Common myeloid progenitor, CD34-positive (primary cell): Measurements from ENCODE around the gene NHERF2.

Experiments
- CTCF ChIA-PET: fragments of 350-600 bp; sonication (Branson Sonifier 250); formaldehyde crosslinking; loops from one replicate; lab custom pipeline; 2021; ENCODE audit warnings: antibody characterized with exemption; lab: Charles Lee
- POLR2A ChIA-PET: fragments of 350-600 bp; sonication (Branson Sonifier 250); formaldehyde crosslinking; loops from one replicate; lab custom pipeline; 2021; ENCODE audit warnings: antibody characterized with exemption; lab: Charles Lee
- DNase-seq, 3 donors: peaks; one replicate each; pipeline versions ENCODE4 v3.0.0 to v3.0.0-alpha.2; 2013
- H3K27ac ChIP-seq, 2 experiments: 1 replicate in 1 of 2; 2 replicates in 1 of 2; pipeline ENCODE4 v1.7.0; 2013; ENCODE audit warnings: inconsistent platforms in 2 of 2, low read length in 2 of 2, mild to moderate bottlenecking in 2 of 2, low read depth in 1 of 2, moderate library complexity in 1 of 2; ENCODE audit not compliant: severe bottlenecking in 2 of 2, insufficient read depth in 1 of 2, poor library complexity in 1 of 2
- H3K27me3 ChIP-seq, 5 experiments: replicated peaks in 2 of 5; 1 replicate in 3 of 5; 2 replicates in 2 of 5; pipeline versions ENCODE4 v1.6.1 to v1.7.0; 2013; ENCODE audit warnings: low read length in 4 of 5, mild to moderate bottlenecking in 2 of 5, moderate library complexity in 2 of 5, inconsistent platforms in 1 of 5; ENCODE audit not compliant: insufficient read depth in 5 of 5, control insufficient read depth in 4 of 5
- H3K36me3 ChIP-seq, 4 experiments: 1 replicate in 2 of 4; 2 replicates in 2 of 4; pipeline versions ENCODE4 v1.6.1 to v1.7.0; 2013; ENCODE audit warnings: low read length in 3 of 4, control low read depth in 1 of 4, mild to moderate bottlenecking in 1 of 4; ENCODE audit not compliant: control insufficient read depth in 4 of 4, insufficient read depth in 4 of 4
- H3K4me1 ChIP-seq, 4 experiments: 1 replicate in 3 of 4; 2 replicates in 1 of 4; pipeline versions ENCODE4 v1.6.1 to v1.7.1; 2013; ENCODE audit warnings: low read length in 3 of 4, mild to moderate bottlenecking in 3 of 4, control low read depth in 1 of 4, inconsistent platforms in 1 of 4, moderate library complexity in 1 of 4; ENCODE audit not compliant: control insufficient read depth in 4 of 4, insufficient read depth in 4 of 4; ENCODE audit errors: control extremely low read depth in 1 of 4
- H3K4me3 ChIP-seq, 7 experiments: 1 replicate in 4 of 7; 2 replicates in 3 of 7; pipeline versions ENCODE4 v1.5.1 to v1.7.0; 2013; ENCODE audit warnings: mild to moderate bottlenecking in 7 of 7, low read length in 6 of 7, moderate library complexity in 6 of 7, inconsistent platforms in 2 of 7, low read depth in 2 of 7, control low read depth in 1 of 7; ENCODE audit not compliant: insufficient read depth in 4 of 7, control insufficient read depth in 1 of 7; ENCODE audit errors: extremely low read depth in 1 of 7
- H3K9me3 ChIP-seq, 5 experiments: 1 replicate in 4 of 5; 2 replicates in 1 of 5; pipeline versions ENCODE4 v1.6.1 to v1.7.1; 2013; ENCODE audit warnings: low read length in 4 of 5, mild to moderate bottlenecking in 2 of 5, inconsistent platforms in 1 of 5, low read depth in 1 of 5, moderate library complexity in 1 of 5; ENCODE audit not compliant: control insufficient read depth in 4 of 5, insufficient read depth in 2 of 5; ENCODE audit errors: control extremely low read depth in 1 of 5
- WGBS: methylation state at CpG from one replicate; pipeline ENCODE4 v1.1.5; 2013; ENCODE audit not compliant: insufficient coverage; 5-methylcytosine and 5-hydroxymethylcytosine counted together

NHERF2 gene

DNA sequence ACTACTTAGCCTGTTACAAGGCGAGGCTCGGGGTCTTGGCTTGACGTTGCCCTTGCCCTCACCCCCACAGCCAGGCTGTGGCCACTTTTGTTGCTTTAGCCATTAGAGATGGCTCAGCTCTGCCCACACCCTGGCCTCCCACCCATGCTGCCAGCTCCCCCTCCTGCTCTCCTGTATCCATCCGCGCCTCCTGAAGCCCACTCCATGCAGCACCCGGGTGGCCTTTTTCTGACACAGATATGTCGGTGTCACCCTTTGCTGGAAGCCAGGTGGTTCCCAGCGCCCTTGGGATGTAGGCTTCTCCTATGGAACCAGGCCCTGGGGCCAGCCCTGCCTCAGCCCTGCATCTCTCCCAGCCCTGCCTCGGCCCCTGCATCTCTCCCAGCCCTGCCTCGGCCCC lies 30.7 kb downstream of the NHERF2 start:
- WGBS: 96% methylated on average over 7 of the region's 10 CpGs
- ChIA-PET POLR2A (interaction anchor here (0.9 to 1.5 kb wide), 2 partner anchors 10 to 181 kb away, joined by 3 to 4 read pairs; partner anchors contain the start of genes NTHL1 and TSC2), CTCF (interaction anchor here (1.1 to 2.0 kb wide), 5 partner anchors 22 to 54 kb away, joined by 3 to 5 read pairs (median 5); no protein-coding TSS in a partner anchor)
- Histone ChIP-seq H3K36me3 (peaks cover 17 to 67% (median 46%) of the 10 kb centered on the region in 4 experiments), H3K9me3 (no peaks in the 10 kb centered on the region), H3K27ac (no peak overlapping the region), H3K4me1 (no peaks in the 10 kb centered on the region), H3K27me3 (no peaks in the 10 kb centered on the region), H3K4me3 (no peak overlapping the region)
- DNase-seq: no peak

DNA sequence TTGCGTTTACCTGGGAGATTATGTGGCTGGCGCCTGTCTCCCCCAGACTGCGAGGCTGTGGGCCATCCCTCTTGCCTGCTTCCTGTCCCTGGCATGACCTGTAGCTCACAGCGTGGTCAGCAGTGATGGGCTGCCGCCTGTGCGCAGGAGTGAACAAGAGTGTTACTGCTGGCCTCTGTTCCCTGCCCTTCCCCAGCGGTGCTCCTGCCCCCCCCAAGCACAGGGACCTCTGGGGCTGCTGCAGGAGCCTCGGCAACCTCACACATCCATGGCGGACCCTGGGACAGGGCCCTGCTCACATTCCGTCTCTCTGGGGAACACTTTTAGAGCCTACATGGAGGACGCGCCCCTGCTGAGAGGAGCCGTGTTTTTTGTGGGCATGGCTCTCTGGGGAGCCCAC lies 31.7 kb downstream of the NHERF2 start:
- Histone ChIP-seq H3K27ac (no peak overlapping the region), H3K36me3 (peaks cover 17 to 66% (median 42%) of the 10 kb centered on the region in 4 experiments), H3K4me1 (no peaks in the 10 kb centered on the region), H3K9me3 (no peaks in the 10 kb centered on the region), H3K4me3 (no peak overlapping the region), H3K27me3 (no peaks in the 10 kb centered on the region)
- CTCF ChIA-PET: interaction anchor here (1.2 kb wide), 1 partner anchor 53 kb away, joined by 4 read pairs; no protein-coding TSS in a partner anchor
- POLR2A ChIA-PET: no interaction called here
- WGBS: 93% methylated on average over 13 of the region's 13 CpGs
- no peak for DNase-seq

GRCh38 chr16:2058872-2059271 lies 32.2 kb downstream of the NHERF2 start:
- DNase-seq: no peak
- Histone ChIP-seq H3K9me3 (no peaks in the 10 kb centered on the region), H3K4me3 (no peak overlapping the region), H3K36me3 (peaks cover 15 to 66% (median 45%) of the 10 kb centered on the region in 4 experiments), H3K27me3 (no peaks in the 10 kb centered on the region), H3K4me1 (no peaks in the 10 kb centered on the region), H3K27ac (no peak overlapping the region)
- ChIA-PET CTCF (interaction anchor here (1.2 kb wide), 2 partner anchors 11 to 54 kb away, joined by 3 to 4 read pairs; partner anchors contain the start of genes NTHL1 and TSC2), POLR2A (no interaction called here)
- 100% methylated on average over 1 of the region's 10 CpGs for WGBS

- CTCF ChIA-PET: interaction anchor here (1.2 kb wide), 2 partner anchors 12 to 13 kb away, joined by 3 to 4 read pairs; partner anchors contain the start of genes NTHL1 and TSC2
- H3K36me3 ChIP-seq: peaks cover 8 to 61% (median 42%) of the 10 kb centered on the region in 4 experiments
- H3K4me1 ChIP-seq: no peaks in the 10 kb centered on the region
- 92% methylated on average over 17 of the region's 17 CpGs for WGBS
- DNase-seq: no peak
- no peaks in the 10 kb centered on the region for H3K27me3 ChIP-seq
- POLR2A ChIA-PET: no interaction called here
- no peak overlapping the region for H3K27ac ChIP-seq
- no peaks in the 10 kb centered on the region for H3K9me3 ChIP-seq
- H3K4me3 ChIP-seq: no peak overlapping the region
These were observed 33.6 kb downstream of the NHERF2 start for GRCh38 chr16:2060346-2060745.

- H3K36me3 ChIP-seq: peaks cover 8 to 67% (median 48%) of the 10 kb centered on the region in 4 experiments
These were observed 34.3 kb downstream of the NHERF2 start for GRCh38 chr16:2061023-2061422.

DNA sequence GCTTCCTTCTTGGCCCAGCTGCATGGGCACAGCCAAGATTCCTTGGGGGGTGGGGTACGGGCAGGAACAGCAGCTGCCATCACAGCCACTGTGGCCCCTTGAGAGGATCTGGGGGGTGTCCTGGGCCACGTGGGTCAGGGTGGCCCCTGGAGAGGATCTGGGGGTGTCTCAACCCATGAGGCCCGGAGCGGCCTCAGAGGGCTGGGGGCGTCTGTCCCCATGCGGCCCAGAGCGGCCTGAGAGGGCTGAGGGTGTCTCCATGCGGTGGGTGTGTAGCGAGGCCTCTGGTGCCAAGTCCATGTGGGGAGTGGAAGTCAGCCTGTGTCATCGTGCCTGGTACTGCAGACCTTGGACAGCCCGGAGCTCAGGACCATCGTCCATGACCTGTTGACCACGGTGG lies 34.8 kb downstream of the NHERF2 start:
- H3K36me3 ChIP-seq: peaks cover 8 to 68% (median 46%) of the 10 kb centered on the region in 4 experiments
- H3K27ac ChIP-seq: no peak overlapping the region
- ChIA-PET POLR2A (no interaction called here), CTCF (interaction anchor here (1.2 kb wide), 1 partner anchor 14 kb away, joined by 4 read pairs; the partner anchor contains the start of genes NTHL1 and TSC2)
- no peak for DNase-seq
- H3K9me3 ChIP-seq: no peaks in the 10 kb centered on the region
- no peaks in the 10 kb centered on the region for H3K4me1 ChIP-seq
- no peak overlapping the region for H3K4me3 ChIP-seq
- H3K27me3 ChIP-seq: no peaks in the 10 kb centered on the region
- 98% methylated on average over 11 of the region's 13 CpGs for WGBS

More at GRCh38 chr16:2061023-2061422, 34.3 kb downstream of the NHERF2 start:
- 98% methylated on average over 18 of the region's 18 CpGs for WGBS
- CTCF ChIA-PET: interaction anchor here (1.2 kb wide), 1 partner anchor 14 kb away, joined by 4 read pairs; the partner anchor contains the start of genes NTHL1 and TSC2
- H3K4me1 ChIP-seq: no peaks in the 10 kb centered on the region
- no peak overlapping the region for H3K27ac ChIP-seq
- POLR2A ChIA-PET: no interaction called here
- no peak for DNase-seq
- no peak overlapping the region for H3K4me3 ChIP-seq
- H3K9me3 ChIP-seq: no peaks in the 10 kb centered on the region
- no peaks in the 10 kb centered on the region for H3K27me3 ChIP-seq

GRCh38 chr16:2062801-2063200 lies 36.1 kb downstream of the NHERF2 start:
- Histone ChIP-seq H3K27me3 (no peaks in the 10 kb centered on the region), H3K27ac (no peak overlapping the region), H3K36me3 (peaks cover 4 to 69% (median 46%) of the 10 kb centered on the region in 4 experiments), H3K4me1 (no peaks in the 10 kb centered on the region), H3K4me3 (no peak overlapping the region), H3K9me3 (no peaks in the 10 kb centered on the region)
- over 99% methylated on average over 28 of the region's 28 CpGs for WGBS
- CTCF ChIA-PET: interaction anchor here (0.7 to 1.3 kb wide), 3 partner anchors 14 to 50 kb away, joined by 3 read pairs; no protein-coding TSS in a partner anchor
- POLR2A ChIA-PET: no interaction called here
- DNase-seq: no peak
